ENCODE results near the gene ABHD16A.

The ABHD16A gene

GRCh38 chr6:31692353-31692752 lies 10.8 kb downstream of the ABHD16A start:
- Histone ChIP-seq H3K4me1 (ENCODE audit: insufficient read depth, low read length) (peaks cover 6% of the 10 kb centered on the region; the same call in 1 of the 2 replicates), H3K9me3 (ENCODE audit: control insufficient read depth, insufficient read depth, low read length) (no peaks in the 10 kb centered on the region), H3K9ac (ENCODE audit: low read depth, low read length) (no peak overlapping the region), H3K36me3 (ENCODE audit: insufficient read depth, low read length) (peaks cover 15% of the 10 kb centered on the region)

- Histone ChIP-seq H3K9ac (ENCODE audit: low read depth, low read length) (no peak overlapping the region), H3K4me1 (ENCODE audit: insufficient read depth, low read length) (peaks cover 6% of the 10 kb centered on the region; the same call in 1 of the 2 replicates), H3K36me3 (ENCODE audit: insufficient read depth, low read length) (peaks cover 15% of the 10 kb centered on the region), H3K9me3 (ENCODE audit: control insufficient read depth, insufficient read depth, low read length) (no peaks in the 10 kb centered on the region)
Measured at GRCh38 chr6:31691564-31692108, 11.5 kb downstream of the ABHD16A start.

DNA sequence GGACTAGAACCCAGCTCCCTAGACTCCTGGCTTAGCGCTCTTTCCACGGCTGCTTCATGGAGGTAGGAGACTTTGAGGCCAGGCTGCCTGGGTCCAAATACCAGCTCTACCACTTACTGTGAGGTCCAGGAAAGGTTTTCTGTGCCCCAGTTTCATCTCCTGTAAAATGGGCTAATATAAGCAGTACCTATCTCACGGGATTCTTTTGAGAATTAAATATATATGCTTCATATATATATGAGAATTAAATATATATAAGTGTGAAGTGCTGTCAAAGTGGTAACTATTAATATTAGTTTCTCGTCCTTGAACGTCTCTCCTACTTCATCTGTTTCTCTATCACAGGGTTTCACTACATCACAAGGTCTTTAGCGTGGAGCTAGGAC lies 12.1 kb downstream of the ABHD16A start:
- Histone ChIP-seq H3K9ac (ENCODE audit: low read depth, low read length) (no peak overlapping the region), H3K9me3 (ENCODE audit: control insufficient read depth, insufficient read depth, low read length) (no peaks in the 10 kb centered on the region), H3K36me3 (ENCODE audit: insufficient read depth, low read length) (peaks cover 15% of the 10 kb centered on the region), H3K4me1 (ENCODE audit: insufficient read depth, low read length) (peaks cover 6% of the 10 kb centered on the region; the same call in 1 of the 2 replicates)

- Histone ChIP-seq H3K4me1 (ENCODE audit: insufficient read depth, low read length) (peaks cover 6% of the 10 kb centered on the region; the same call in 1 of the 2 replicates), H3K36me3 (ENCODE audit: insufficient read depth, low read length) (peaks cover 15% of the 10 kb centered on the region), H3K9ac (ENCODE audit: low read depth, low read length) (no peak overlapping the region), H3K9me3 (ENCODE audit: control insufficient read depth, insufficient read depth, low read length) (no peaks in the 10 kb centered on the region)
Measured at GRCh38 chr6:31690231-31691077, 12.7 kb downstream of the ABHD16A start.

GRCh38 chr6:31689249-31690110 lies 13.6 kb downstream of the ABHD16A start:
- Histone ChIP-seq H3K36me3 (ENCODE audit: insufficient read depth, low read length) (peaks cover 15% of the 10 kb centered on the region), H3K9me3 (ENCODE audit: control insufficient read depth, insufficient read depth, low read length) (no peaks in the 10 kb centered on the region), H3K4me1 (ENCODE audit: insufficient read depth, low read length) (peaks cover 6% of the 10 kb centered on the region; the same call in 1 of the 2 replicates), H3K9ac (ENCODE audit: low read depth, low read length) (no peak overlapping the region)

DNA sequence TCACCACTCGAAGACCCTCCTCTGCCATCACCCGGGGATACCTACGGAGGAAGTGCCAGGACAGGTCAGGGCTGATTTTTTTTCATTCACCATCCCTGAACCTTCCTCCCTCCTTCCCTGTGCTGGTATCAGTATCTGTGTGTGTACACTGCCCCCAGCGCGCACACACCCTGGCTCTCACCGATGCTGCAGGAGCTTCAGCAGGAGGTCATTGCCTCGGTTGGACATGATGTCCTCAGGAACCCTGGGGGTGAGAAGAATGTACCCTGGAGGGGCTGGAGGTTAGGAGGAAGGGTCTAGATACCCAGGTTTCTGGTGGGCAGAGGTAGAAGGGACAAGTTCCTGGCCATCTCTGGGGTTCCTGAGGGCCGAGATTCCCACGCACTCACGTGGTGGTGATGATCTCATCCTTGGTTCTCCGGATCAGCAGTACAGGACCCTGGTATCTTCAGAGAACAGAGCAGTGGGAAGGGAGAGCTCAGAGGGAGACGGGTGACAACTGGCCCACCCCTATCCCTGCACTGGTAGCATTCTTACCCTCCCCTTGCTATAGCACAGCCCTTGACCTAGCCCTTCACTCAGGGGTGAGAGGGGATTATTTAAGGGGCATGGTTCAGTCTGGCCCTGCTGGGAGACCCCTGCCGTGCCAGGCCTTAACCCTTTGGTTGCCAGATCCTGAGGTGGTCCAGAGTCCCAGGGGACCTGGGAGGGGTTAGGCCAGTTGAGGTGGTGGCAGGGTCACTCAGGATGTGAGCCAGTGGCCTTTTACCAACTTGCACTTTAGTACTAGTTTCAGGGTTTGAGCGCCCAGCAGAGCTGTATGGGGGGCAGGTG lies 15.0 kb downstream of the ABHD16A start:
- H3K9ac ChIP-seq (ENCODE audit: low read depth, low read length) = no peak overlapping the region
- peaks cover 15% of the 10 kb centered on the region for H3K36me3 ChIP-seq (ENCODE audit: insufficient read depth, low read length)
- H3K4me1 ChIP-seq (ENCODE audit: insufficient read depth, low read length) = peaks cover 6% of the 10 kb centered on the region; the same call in 1 of the 2 replicates

DNA sequence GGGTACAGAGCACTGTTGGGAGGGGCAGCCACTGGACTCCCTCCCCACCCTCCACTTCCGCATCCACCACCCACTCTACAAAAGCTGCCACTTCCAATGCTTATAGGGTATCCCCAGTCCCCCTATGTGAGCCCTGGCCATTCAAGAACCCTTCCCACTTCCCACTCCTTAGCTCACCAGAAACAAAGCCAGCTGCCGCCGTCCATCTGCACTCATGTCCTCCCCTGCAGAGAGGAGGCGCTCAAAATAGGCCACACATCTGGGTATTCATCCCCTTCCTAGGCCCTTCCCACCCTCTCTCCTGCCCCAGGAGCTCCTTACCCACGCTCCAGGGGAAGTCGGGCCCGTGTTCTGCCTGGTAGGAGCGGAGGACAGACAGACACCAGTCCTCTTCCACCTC lies 15.8 kb downstream of the ABHD16A start:
- Histone ChIP-seq H3K9ac (ENCODE audit: low read depth, low read length) (no peak overlapping the region), H3K4me1 (ENCODE audit: insufficient read depth, low read length) (peaks cover 6% of the 10 kb centered on the region; the same call in 1 of the 2 replicates), H3K9me3 (ENCODE audit: control insufficient read depth, insufficient read depth, low read length) (no peaks in the 10 kb centered on the region), H3K36me3 (ENCODE audit: insufficient read depth, low read length) (peaks cover 15% of the 10 kb centered on the region)

More for the DNA sequence above, 15.0 kb downstream of the ABHD16A start:
- H3K9me3 ChIP-seq (ENCODE audit: control insufficient read depth, insufficient read depth, low read length) = no peaks in the 10 kb centered on the region

- peaks cover 6% of the 10 kb centered on the region; the same call in 1 of the 2 replicates for H3K4me1 ChIP-seq (ENCODE audit: insufficient read depth, low read length)
- H3K9ac ChIP-seq (ENCODE audit: low read depth, low read length) = no peak overlapping the region
- peaks cover 15% of the 10 kb centered on the region for H3K36me3 ChIP-seq (ENCODE audit: insufficient read depth, low read length)
Measured at GRCh38 chr6:31686483-31686882, 16.6 kb downstream of the ABHD16A start.

DNA sequence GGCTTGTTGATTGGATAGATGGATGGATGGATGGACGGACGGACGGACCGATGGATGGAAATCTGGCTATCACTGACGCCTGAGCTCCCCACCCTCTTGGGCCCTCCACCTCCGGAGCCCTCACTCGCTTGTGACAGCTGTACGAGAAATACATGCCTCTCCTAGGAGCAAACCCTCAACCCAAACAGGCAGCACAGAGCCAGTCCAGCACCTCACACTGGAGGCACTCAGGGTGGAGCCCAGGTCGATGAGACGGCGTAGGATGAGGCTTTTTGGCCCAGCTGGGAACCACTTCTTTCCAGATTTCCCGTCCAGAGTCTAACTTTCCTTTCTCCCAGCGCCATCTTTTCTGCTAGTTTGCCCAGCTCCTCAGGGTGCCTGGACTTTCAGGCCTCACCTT lies 19.5 kb downstream of the ABHD16A start:
- Histone ChIP-seq H3K4me1 (ENCODE audit: insufficient read depth, low read length) (no peaks in the 10 kb centered on the region), H3K9ac (ENCODE audit: low read depth, low read length) (peak overlapping the region; percentile 62; the same call in 1 of the 2 replicates), H3K9me3 (ENCODE audit: control insufficient read depth, insufficient read depth, low read length) (no peaks in the 10 kb centered on the region), H3K36me3 (ENCODE audit: insufficient read depth, low read length) (peaks cover 8% of the 10 kb centered on the region)

More at GRCh38 chr6:31686483-31686882, 16.6 kb downstream of the ABHD16A start:
- H3K9me3 ChIP-seq (ENCODE audit: control insufficient read depth, insufficient read depth, low read length) = no peaks in the 10 kb centered on the region

- Histone ChIP-seq H3K4me1 (ENCODE audit: insufficient read depth, low read length) (no peaks in the 10 kb centered on the region), H3K36me3 (ENCODE audit: insufficient read depth, low read length) (no peaks in the 10 kb centered on the region), H3K9ac (ENCODE audit: low read depth, low read length) (peak overlapping the region; percentile 52), H3K9me3 (ENCODE audit: control insufficient read depth, insufficient read depth, low read length) (no peaks in the 10 kb centered on the region)
Measured at GRCh38 chr6:31681135-31681671, 21.9 kb downstream of the ABHD16A start.

DNA sequence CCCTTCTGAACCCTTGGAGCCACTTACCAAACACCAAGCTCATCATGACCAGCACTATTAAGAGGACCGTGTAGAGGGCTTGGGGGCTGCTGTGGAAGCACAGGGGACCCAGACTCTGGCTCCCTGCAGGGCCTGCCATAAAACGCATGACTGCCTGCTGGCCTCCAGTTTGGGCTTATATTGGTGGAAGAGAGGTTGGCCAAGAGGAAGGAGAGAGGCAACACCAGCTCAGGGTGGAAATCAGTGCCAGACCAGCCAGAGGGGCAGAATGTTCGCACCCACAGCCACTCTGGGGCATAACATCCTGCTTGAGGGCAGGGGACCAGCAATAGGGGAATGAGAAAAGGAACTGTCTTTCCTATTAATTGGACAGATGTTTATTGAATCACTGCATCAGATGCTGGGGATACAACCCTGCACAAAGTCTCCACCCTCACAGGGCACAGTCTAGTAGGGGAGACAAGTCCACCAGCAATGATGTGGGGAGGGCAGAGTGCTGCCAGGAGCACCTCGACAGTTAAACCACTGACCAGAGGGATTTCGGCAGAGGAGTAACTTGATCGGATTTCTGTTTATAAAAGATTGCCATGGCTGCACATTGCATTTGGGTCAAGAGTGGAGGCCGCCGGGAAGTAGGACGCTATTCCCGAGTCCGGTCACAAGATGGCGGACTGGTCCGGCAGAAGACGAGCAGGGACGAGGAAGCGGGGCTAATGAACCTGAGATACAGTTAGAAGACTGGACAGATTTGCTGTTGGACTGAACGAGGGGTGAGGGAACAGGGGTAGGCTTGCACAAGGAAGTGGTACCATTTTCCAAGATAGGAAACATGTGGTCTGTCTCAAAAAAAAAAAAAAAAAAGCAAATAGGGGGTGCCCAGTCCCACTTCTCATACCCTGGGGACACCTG lies 22.6 kb downstream of the ABHD16A start, which contains the start of gene LY6G5C:
Gene LY6G5C, minus strand, starts transcription at position 842 of the 909 bp plus-strand sequence. Its CDS starts 694 bp downstream, at position 148.
- Histone ChIP-seq H3K9me3 (ENCODE audit: control insufficient read depth, insufficient read depth, low read length) (no peaks in the 10 kb centered on the region), H3K9ac (ENCODE audit: low read depth, low read length) (peak within 1 kb of the TSS; percentile 52), H3K4me1 (ENCODE audit: insufficient read depth, low read length) (no peaks in the 10 kb centered on the region), H3K36me3 (ENCODE audit: insufficient read depth, low read length) (no peaks in the 10 kb centered on the region)

DNA sequence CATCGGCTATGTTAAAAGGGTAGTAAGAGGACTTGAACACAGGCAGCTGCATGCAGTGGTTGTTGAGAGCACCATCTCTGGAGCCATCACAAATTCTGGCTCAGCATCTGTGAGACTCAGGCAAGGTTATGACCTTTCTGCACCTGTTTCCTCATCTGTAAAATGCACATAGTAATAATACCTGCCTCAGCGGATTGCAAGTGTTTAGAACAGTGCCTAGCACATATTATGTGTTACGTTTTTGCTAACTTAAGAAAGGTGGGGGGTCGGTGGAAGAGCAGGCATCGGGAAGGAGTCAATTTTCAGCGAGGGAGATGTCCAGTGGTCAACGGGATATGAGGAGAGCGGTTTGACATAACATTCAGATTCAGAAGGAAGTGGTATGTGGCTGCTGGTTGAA lies 25.2 kb downstream of the ABHD16A start:
- H3K9ac ChIP-seq (ENCODE audit: low read depth, low read length) = no peak overlapping the region
- H3K9me3 ChIP-seq (ENCODE audit: control insufficient read depth, insufficient read depth, low read length) = no peaks in the 10 kb centered on the region
- no peaks in the 10 kb centered on the region; the same call in 1 of the 2 replicates for H3K36me3 ChIP-seq (ENCODE audit: insufficient read depth, low read length)
- no peaks in the 10 kb centered on the region for H3K4me1 ChIP-seq (ENCODE audit: insufficient read depth, low read length)

Data from ES-I3 (cell line).